ENCODE results near the gene LOC101059915.

Gene LOC101059915

GRCh38 chrX:71664889-71665491 lies 2.4 kb upstream of the LOC101059915 start:
- Histone ChIP-seq H3K27ac (ENCODE audit: low read depth in 1 of 2, low read length in 2 of 2) (no peak overlapping the region), H3K4me3 (ENCODE audit: low read length) (no peak overlapping the region), H3K4me1 (ENCODE audit: insufficient read depth, low read length) (peaks cover 21% of the 10 kb centered on the region), H3K36me3 (ENCODE audit: insufficient read depth, low read length) (no peaks in the 10 kb centered on the region), H3K9me3 (ENCODE audit: control insufficient read depth in 1 of 2, insufficient read depth in 1 of 2, low read length in 2 of 2) (no peaks in the 10 kb centered on the region), H3K27me3 (ENCODE audit: control insufficient read depth in 1 of 2, insufficient read depth in 2 of 2, low read length in 2 of 2) (no peaks in the 10 kb centered on the region)
- ATAC-seq (ENCODE audit: poor library complexity) (no peak), DNase-seq (no peak)
- no peak for TF ChIP-seq CTCF (IDR thresholded peaks at IDR 0.05)
- CTCF ChIA-PET, result no interaction called here
- no peak overlapping the region for H3K4me3 Mint-ChIP-seq
- POLR2A ChIA-PET, result no interaction called here
- H3K27me3 Mint-ChIP-seq, result no peaks in the 10 kb centered on the region
- H3K36me3 Mint-ChIP-seq (ENCODE audit: low read depth), result no peaks in the 10 kb centered on the region
- H3K27ac Mint-ChIP-seq, result no peak overlapping the region
- no peaks in the 10 kb centered on the region for H3K9me3 Mint-ChIP-seq
- H3K4me1 Mint-ChIP-seq (ENCODE audit: low read depth), result peaks cover 16% of the 10 kb centered on the region
- intact Hi-C loops (cut with DNase I, micrococcal nuclease), result no loop called here

- H3K9me3 Mint-ChIP-seq, result no peaks in the 10 kb centered on the region
- POLR2A ChIA-PET, result no interaction called here
- no peaks in the 10 kb centered on the region for H3K36me3 Mint-ChIP-seq (ENCODE audit: low read depth)
Observed at GRCh38 chrX:71665747-71666146, 1.6 kb upstream of the LOC101059915 start.

GRCh38 chrX:71666240-71667223 lies 814 bp upstream of the LOC101059915 start:
- intact Hi-C loops (cut with DNase I, micrococcal nuclease), result no loop called here
- Mint-ChIP-seq H3K27me3 (no peaks in the 10 kb centered on the region), H3K27ac (no peak overlapping the region), H3K9me3 (no peaks in the 10 kb centered on the region), H3K4me3 (no peak overlapping the region), H3K36me3 (ENCODE audit: low read depth) (no peaks in the 10 kb centered on the region), H3K4me1 (ENCODE audit: low read depth) (peaks cover 31% of the 10 kb centered on the region)
- Histone ChIP-seq H3K27ac (ENCODE audit: low read depth in 1 of 2, low read length in 2 of 2) (no peak overlapping the region), H3K27me3 (ENCODE audit: control insufficient read depth in 1 of 2, insufficient read depth in 2 of 2, low read length in 2 of 2) (no peaks in the 10 kb centered on the region), H3K9me3 (ENCODE audit: control insufficient read depth in 1 of 2, insufficient read depth in 1 of 2, low read length in 2 of 2) (no peaks in the 10 kb centered on the region), H3K4me1 (ENCODE audit: insufficient read depth, low read length) (peaks cover 33% of the 10 kb centered on the region), H3K4me3 (ENCODE audit: low read length) (no peak overlapping the region), H3K36me3 (ENCODE audit: insufficient read depth, low read length) (no peaks in the 10 kb centered on the region)
- no peak for TF ChIP-seq CTCF (IDR thresholded peaks at IDR 0.05)
- ChIA-PET POLR2A (no interaction called here), CTCF (no interaction called here)
- ATAC-seq (ENCODE audit: poor library complexity), result no peak
- DNase-seq, result no peak

More at GRCh38 chrX:71665747-71666146, 1.6 kb upstream of the LOC101059915 start:
- Histone ChIP-seq H3K4me3 (ENCODE audit: low read length) (no peak overlapping the region), H3K27ac (ENCODE audit: low read depth in 1 of 2, low read length in 2 of 2) (no peak overlapping the region), H3K9me3 (ENCODE audit: control insufficient read depth in 1 of 2, insufficient read depth in 1 of 2, low read length in 2 of 2) (no peaks in the 10 kb centered on the region), H3K27me3 (ENCODE audit: control insufficient read depth in 1 of 2, insufficient read depth in 2 of 2, low read length in 2 of 2) (no peaks in the 10 kb centered on the region), H3K36me3 (ENCODE audit: insufficient read depth, low read length) (no peaks in the 10 kb centered on the region), H3K4me1 (ENCODE audit: insufficient read depth, low read length) (peaks cover 25% of the 10 kb centered on the region)
- TF ChIP-seq CTCF (IDR thresholded peaks at IDR 0.05), result no peak
- intact Hi-C loops (cut with DNase I, micrococcal nuclease), result no loop called here
- no peak for DNase-seq
- no peak overlapping the region for H3K4me3 Mint-ChIP-seq
- no peak for ATAC-seq (ENCODE audit: poor library complexity)
- H3K4me1 Mint-ChIP-seq (ENCODE audit: low read depth), result peaks cover 23% of the 10 kb centered on the region
- H3K27ac Mint-ChIP-seq, result no peak overlapping the region
- H3K27me3 Mint-ChIP-seq, result no peaks in the 10 kb centered on the region
- CTCF ChIA-PET, result no interaction called here
